Endothelial cell of umbilical vein (primary cell): Measurements from ENCODE around the gene IRF8. TPM values are rescaled to one million over a fixed set of nuclear protein-coding genes. Genes with fewer than 3 reads are reported as not detected.

ENCODE experiments used
- BruUV-seq: library from RNA; stranded (reverse); fragments of 400-500 nt; replicated peaks from 2 replicates; lab custom pipeline; 2021; lab: Mats Ljungman, UMichigan
- CTCF ChIA-PET: fragments of 300-600, 350-600 bp; sonication (Branson Sonifier 250); formaldehyde crosslinking; loops from one replicate; lab custom pipeline; 2021; ENCODE audit warnings: antibody characterized with exemption, inconsistent platforms; lab: Charles Lee
- POLR2A ChIA-PET: fragments of 300-600, 350-600 bp; sonication (Branson Sonifier 250); formaldehyde crosslinking; loops from one replicate; lab custom pipeline; 2021; ENCODE audit warnings: antibody characterized with exemption, inconsistent platforms; lab: Charles Lee
- DNase-seq: peaks from one replicate; pipeline ENCODE4 v3.0.0-alpha.2; 2011; ENCODE audit warnings: low read depth, low spot score
- FAIRE-seq: peaks from 2 replicates; lab custom pipeline; 2011; peaks lifted over from hg19 to GRCh38; lab: Jason Lieb, UNC
- H2AFZ ChIP-seq: 2 replicates; pipeline ENCODE4 v1.6.0; 2012; ENCODE audit warnings: low read depth, low read length, control low read depth, inconsistent platforms
- H3K27ac ChIP-seq: 2 replicates; pipeline ENCODE4 v1.5.1; 2011; ENCODE audit warnings: low read depth, mild to moderate bottlenecking, control low read depth, low read length, moderate library complexity; ENCODE audit not compliant: insufficient read depth
- H3K27me3 ChIP-seq, 2 experiments: 2 replicates each; pipeline versions ENCODE4 v1.6.0 to v1.6.1; 2011; ENCODE audit warnings: low read length in 2 of 2, mixed read lengths in 1 of 2; ENCODE audit not compliant: control insufficient read depth in 2 of 2, insufficient read depth in 2 of 2
- H3K36me3 ChIP-seq, 2 experiments: 2 replicates in 1 of 2; 3 replicates in 1 of 2; pipeline ENCODE4 v1.5.1; 2011; ENCODE audit warnings: low read length in 2 of 2, mild to moderate bottlenecking in 1 of 2, moderate library complexity in 1 of 2; ENCODE audit not compliant: control insufficient read depth in 2 of 2, insufficient read depth in 2 of 2; ENCODE audit errors: extremely low read depth in 1 of 2
- H3K4me1 ChIP-seq: 3 replicates; pipeline ENCODE4 v1.5.1; 2011; ENCODE audit warnings: mild to moderate bottlenecking, low read length; ENCODE audit not compliant: control insufficient read depth, insufficient read depth; ENCODE audit errors: extremely low read depth
- H3K4me2 ChIP-seq: 2 replicates; pipeline ENCODE4 v1.6.1; 2011; ENCODE audit warnings: low read length, control low read depth, mixed read lengths; ENCODE audit not compliant: insufficient read depth
- H3K4me3 ChIP-seq, 3 experiments: fragments of 200-600 bp in 1 of 3; sonication (generic), shearing (Covaris generic) in 1 of 3; replicated peaks in 1 of 3; 2 replicates each; pipeline ENCODE4 v1.5.1; 2011 to 2016; ENCODE audit warnings: control low read depth in 3 of 3, low read length in 3 of 3, mild to moderate bottlenecking in 2 of 3, inconsistent platforms in 1 of 3, low read depth in 1 of 3, moderate library complexity in 1 of 3; ENCODE audit not compliant: insufficient read depth in 1 of 3
- H3K79me2 ChIP-seq: 2 replicates; pipeline ENCODE4 v1.6.0; 2012; ENCODE audit warnings: low read length, inconsistent platforms; ENCODE audit not compliant: control insufficient read depth, insufficient read depth
- H3K9ac ChIP-seq: replicated peaks from 2 replicates; pipeline ENCODE3; 2011; ENCODE audit warnings: low read length, control low read depth; ENCODE audit not compliant: insufficient read depth; ENCODE audit errors: extremely low read depth
- H3K9me1 ChIP-seq: replicated peaks from 3 replicates; pipeline ENCODE4 v1.6.0; 2011; ENCODE audit warnings: mild to moderate bottlenecking, low read length; ENCODE audit not compliant: control insufficient read depth, insufficient read depth; ENCODE audit errors: extremely low read depth
- H3K9me3 ChIP-seq: replicated peaks from 2 replicates; pipeline ENCODE4 v1.5.1; 2012; ENCODE audit warnings: low read length, inconsistent platforms; ENCODE audit not compliant: control insufficient read depth, insufficient read depth
- H4K20me1 ChIP-seq: replicated peaks from 2 replicates; pipeline ENCODE3; 2011; ENCODE audit warnings: mild to moderate bottlenecking, low read length; ENCODE audit not compliant: control insufficient read depth, insufficient read depth; ENCODE audit errors: extremely low read depth
- EZH2 ChIP-seq: IDR thresholded peaks from 2 replicates; pipeline ENCODE4 v1.6.1; 2012; ENCODE audit warnings: borderline replicate concordance, low read depth, mild to moderate bottlenecking, moderate library complexity, low read length, inconsistent platforms; ENCODE audit not compliant: severe bottlenecking
- FOS ChIP-seq: IDR thresholded peaks from 2 replicates; pipeline ENCODE4 v1.6.1; 2011; ENCODE audit warnings: mild to moderate bottlenecking, low read length, moderate library complexity, borderline replicate concordance; ENCODE audit not compliant: insufficient read depth
- GATA2 ChIP-seq: IDR thresholded peaks from 2 replicates; pipeline ENCODE4 v1.7.0; 2011; ENCODE audit warnings: low read depth, mild to moderate bottlenecking, moderate library complexity, mixed read lengths, low read length; ENCODE audit not compliant: insufficient read length, insufficient read depth
- JUN ChIP-seq: IDR thresholded peaks from 2 replicates; pipeline ENCODE4 v1.6.1; 2011; ENCODE audit warnings: borderline replicate concordance, low read depth; ENCODE audit not compliant: insufficient read length, insufficient read depth
- MYC ChIP-seq: IDR thresholded peaks from one replicate; pipeline ENCODE4 v1.6.1; 2011; ENCODE audit warnings: mild to moderate bottlenecking, low read depth, low read length
- POLR2A ChIP-seq: IDR thresholded peaks from 2 replicates; pipeline ENCODE4 v1.6.1; 2012; ENCODE audit warnings: low read depth, mild to moderate bottlenecking, control low read depth, low read length
- POLR2AphosphoS5 ChIP-seq: IDR thresholded peaks from 2 replicates; pipeline ENCODE4 v1.6.1; 2012; ENCODE audit warnings: low read depth, mild to moderate bottlenecking, control low read depth, low read length, moderate library complexity; ENCODE audit not compliant: insufficient read depth
- dilution Hi-C: fragments of 300-500 bp; cut with MboI; formaldehyde crosslinking; loops from one replicate; pipeline ENCODE4 v1.15.0; 2019; ENCODE audit warnings: low sequenced_read_pairs; ENCODE audit not compliant: extremely low pct_ligation_motif_present
- intact Hi-C: fragments of 100-400 bp; cut with micrococcal nuclease; formaldehyde crosslinking; loops from one replicate; pipeline ENCODE4 v1.10.0; 2022
- polyA plus RNA-seq, 4 experiments: library from polyadenylated mRNA; depleted of rRNA in 3 of 4; stranded (reverse) in 3 of 4; unstranded in 1 of 4; fragments of >200 nt; gene quantifications; 2 replicates each; pipeline versions ENCODE4 v1.2.1 to v1.2.3, GENCODE V29; 2011 to 2012; ENCODE audit warnings: missing spikeins in 1 of 4
- total RNA-seq: library from RNA; stranded (reverse); gene quantifications from 2 replicates; pipeline ENCODE4 v1.2.3, GENCODE V29; 2021
- TF ChIP-seq, protein P1 (sequence below): IDR thresholded peaks from 2 replicates; pipeline ENCODE4 v1.6.1; 2011; ENCODE audit not compliant: insufficient read depth, insufficient read length
- TF ChIP-seq, protein P2 (sequence below), 2 donors: IDR thresholded peaks; 1 replicate in 1 of 2; 2 replicates in 1 of 2; pipeline ENCODE4 v1.5.1; 2011; ENCODE audit warnings: low read length in 2 of 2, mild to moderate bottlenecking in 2 of 2, moderate library complexity in 2 of 2, control low read depth in 1 of 2, inconsistent platforms in 1 of 2, low read depth in 1 of 2; ENCODE audit not compliant: insufficient read depth in 1 of 2; ENCODE audit errors: extremely low read depth in 1 of 2

Gene IRF8
- total and polyA plus RNA-seq, 2 donors (not counting 3 experiments of a cell fraction or from before 2014, with no cell fraction given): not detected

DNA sequence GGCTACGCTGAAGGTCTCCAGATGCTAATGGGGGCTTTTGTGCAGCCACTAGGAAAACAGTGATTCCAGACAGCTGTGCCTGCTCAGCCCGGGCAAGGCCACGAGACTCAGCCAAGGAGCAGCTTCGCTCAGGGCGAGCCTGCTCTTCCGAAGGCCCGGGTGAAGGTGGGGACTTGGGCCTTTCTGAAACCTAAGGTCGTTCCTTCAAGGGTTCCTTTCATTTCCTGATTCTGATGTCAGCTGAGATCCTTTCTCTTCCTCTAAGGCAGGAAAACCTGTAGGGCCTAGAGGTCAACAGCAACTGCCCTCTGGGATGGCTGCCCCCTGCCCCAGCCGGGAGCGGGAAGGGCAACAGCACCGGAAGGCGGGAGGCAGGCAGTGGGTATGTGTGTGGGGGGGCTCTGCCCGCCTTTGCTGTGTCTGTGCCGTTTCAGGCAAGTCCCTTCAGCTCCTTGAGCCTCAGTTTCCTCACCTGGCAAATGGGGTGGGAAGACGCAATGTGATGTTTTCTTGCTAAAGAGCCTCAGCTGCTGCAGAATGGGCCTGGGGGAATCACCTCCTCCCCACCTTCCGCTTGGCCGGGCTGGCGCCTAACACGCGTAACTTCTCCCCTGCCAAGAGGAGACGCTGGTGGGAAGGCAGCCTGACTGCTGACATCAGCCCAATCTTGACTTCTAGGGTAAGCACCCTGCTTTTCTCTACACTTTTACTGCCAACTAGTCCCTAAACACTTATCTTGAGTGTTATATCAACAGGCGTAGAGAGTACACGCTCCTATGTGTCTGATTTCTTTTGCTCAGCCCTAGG lies 32.8 kb downstream of the IRF8 start:
- no peaks in the 10 kb centered on the region for H3K36me3 ChIP-seq
- no peak for FAIRE-seq
- H2AFZ ChIP-seq: no peak overlapping the region
- H3K9me1 ChIP-seq: no peaks in the 10 kb centered on the region
- peaks cover 5 to 10% of the 10 kb centered on the region in 2 experiments for H3K27me3 ChIP-seq
- dilution Hi-C loops: no loop called here
- no peak for DNase-seq
- H4K20me1 ChIP-seq: no peaks in the 10 kb centered on the region
- no peak for TF ChIP-seq MYC
- TF ChIP-seq, protein P1, sequence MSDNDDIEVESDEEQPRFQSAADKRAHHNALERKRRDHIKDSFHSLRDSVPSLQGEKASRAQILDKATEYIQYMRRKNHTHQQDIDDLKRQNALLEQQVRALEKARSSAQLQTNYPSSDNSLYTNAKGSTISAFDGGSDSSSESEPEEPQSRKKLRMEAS: no peak
- TF ChIP-seq, protein P2, sequence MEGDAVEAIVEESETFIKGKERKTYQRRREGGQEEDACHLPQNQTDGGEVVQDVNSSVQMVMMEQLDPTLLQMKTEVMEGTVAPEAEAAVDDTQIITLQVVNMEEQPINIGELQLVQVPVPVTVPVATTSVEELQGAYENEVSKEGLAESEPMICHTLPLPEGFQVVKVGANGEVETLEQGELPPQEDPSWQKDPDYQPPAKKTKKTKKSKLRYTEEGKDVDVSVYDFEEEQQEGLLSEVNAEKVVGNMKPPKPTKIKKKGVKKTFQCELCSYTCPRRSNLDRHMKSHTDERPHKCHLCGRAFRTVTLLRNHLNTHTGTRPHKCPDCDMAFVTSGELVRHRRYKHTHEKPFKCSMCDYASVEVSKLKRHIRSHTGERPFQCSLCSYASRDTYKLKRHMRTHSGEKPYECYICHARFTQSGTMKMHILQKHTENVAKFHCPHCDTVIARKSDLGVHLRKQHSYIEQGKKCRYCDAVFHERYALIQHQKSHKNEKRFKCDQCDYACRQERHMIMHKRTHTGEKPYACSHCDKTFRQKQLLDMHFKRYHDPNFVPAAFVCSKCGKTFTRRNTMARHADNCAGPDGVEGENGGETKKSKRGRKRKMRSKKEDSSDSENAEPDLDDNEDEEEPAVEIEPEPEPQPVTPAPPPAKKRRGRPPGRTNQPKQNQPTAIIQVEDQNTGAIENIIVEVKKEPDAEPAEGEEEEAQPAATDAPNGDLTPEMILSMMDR (IDR thresholded peaks at IDR 0.05; ENCODE audit: extremely low read depth in 1 of 2, insufficient read depth in 1 of 2, low read depth in 1 of 2, low read length in 2 of 2): no peak
- TF ChIP-seq FOS: no peak
- no peak for TF ChIP-seq GATA2
- TF ChIP-seq POLR2AphosphoS5: no peak
- no peak for TF ChIP-seq POLR2A
- no peak for TF ChIP-seq JUN
- TF ChIP-seq EZH2: no peak
- no peak overlapping the region for H3K4me2 ChIP-seq
- H3K4me1 ChIP-seq: no peaks in the 10 kb centered on the region
- ChIA-PET POLR2A (no interaction called here), CTCF (no interaction called here)
- no peak overlapping the region for H3K9ac ChIP-seq
- no peaks in the 10 kb centered on the region for H3K79me2 ChIP-seq
- no peak overlapping the region for H3K4me3 ChIP-seq
- no peaks in the 10 kb centered on the region for H3K9me3 ChIP-seq
- H3K27ac ChIP-seq: no peak overlapping the region
- intact Hi-C loops: no loop called here
- no TSS peak for BruUV-seq
